ENCODE results near the gene PLSCR1.

PLSCR1 gene

GRCh38 chr3:146470425-146470990 is 73.9 kb downstream of the PLSCR1 start:
- DNase-seq = no peak

DNA sequence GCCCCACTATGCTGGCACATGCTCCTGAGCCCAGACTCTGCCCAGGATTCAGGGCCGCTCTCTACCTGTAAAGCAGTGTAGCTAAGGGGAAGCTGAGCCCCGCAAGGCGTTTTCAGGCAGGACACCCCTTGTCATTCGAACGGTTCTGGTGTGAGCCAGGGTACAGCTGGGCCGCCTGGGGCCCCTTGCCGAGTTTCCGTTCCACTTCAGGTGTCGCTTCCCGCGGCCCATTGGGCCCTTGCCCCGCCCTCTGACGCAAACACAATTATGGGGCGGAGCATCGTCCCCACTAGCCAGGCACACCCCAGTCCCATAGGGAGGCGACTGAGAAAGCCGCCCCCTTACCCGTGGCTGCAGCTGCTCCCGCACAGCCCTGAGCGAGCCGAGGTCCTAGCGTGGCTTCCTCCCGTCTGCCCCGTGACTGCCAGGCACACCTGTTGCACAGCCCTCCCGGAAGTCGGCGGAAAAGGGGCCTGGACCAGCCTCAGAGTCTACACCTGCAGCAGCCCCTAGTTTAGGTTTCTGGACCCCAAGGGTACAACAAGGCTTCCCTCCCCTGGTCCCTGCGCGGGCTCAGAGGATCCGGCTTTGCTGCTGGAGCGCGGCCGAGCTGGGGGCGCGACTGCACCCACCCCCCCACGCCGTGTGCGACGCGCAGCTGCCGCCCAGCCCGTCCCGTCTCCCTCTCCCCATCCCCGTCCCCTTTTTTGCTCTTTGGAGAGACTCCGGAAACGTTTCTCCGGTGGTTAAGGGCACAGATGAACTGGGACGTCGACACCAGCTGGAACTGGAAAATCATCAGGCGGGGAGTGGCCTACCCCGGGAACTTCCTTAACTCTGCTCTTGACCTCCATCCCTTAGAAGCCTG is 75.0 kb downstream of the PLSCR1 start, which contains the start of gene PLSCR2:
TSS of gene PLSCR2 (minus strand) at position 412 of the 868 bp plus-strand sequence. CDS start 9,657 bp downstream, outside the sequence.
- peak; percentile 77 for DNase-seq

- peak; percentile 30 for DNase-seq
Observed at GRCh38 chr3:146468671-146469149, 75.7 kb downstream of the PLSCR1 start.

DNA sequence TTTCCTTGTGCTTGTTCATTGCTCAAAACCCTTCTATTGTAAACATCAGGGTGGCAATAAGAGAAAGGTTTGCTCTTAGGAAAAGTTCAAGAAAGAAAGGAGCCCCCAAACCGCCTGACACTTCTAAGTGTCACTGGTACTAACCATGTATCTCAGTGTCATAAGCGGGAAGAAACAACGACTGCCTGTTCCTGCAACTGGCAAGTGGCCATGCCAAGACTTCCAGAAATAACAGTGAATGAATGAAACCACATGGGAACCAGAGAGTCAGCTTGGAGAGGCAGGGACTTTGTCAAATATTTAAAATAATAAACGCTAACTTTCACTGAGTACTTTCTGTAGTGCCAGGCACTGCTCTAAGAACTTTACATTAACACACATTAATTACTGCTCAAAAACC is 76.2 kb downstream of the PLSCR1 start:
- DNase-seq = peak; percentile 52

GRCh38 chr3:146466604-146467003 is 77.8 kb downstream of the PLSCR1 start:
- no peak for DNase-seq

GRCh38 chr3:146465693-146466465 is 78.5 kb downstream of the PLSCR1 start:
- no peak for DNase-seq
